Astrocyte (in vitro differentiated cells and primary cell): ENCODE data around the gene SPHK1.

Experiments
- EZH2 ChIP-seq: IDR thresholded peaks from 2 replicates; pipeline ENCODE4 v1.6.1; 2012; ENCODE audit warnings: mild to moderate bottlenecking, low read length, inconsistent platforms; ENCODE audit not compliant: insufficient read depth
- TF ChIP-seq, protein P1 (sequence below): IDR thresholded peaks from 2 replicates; pipeline ENCODE4 v1.5.1; 2011; ENCODE audit warnings: low read depth, mild to moderate bottlenecking, inconsistent platforms, low read length, moderate library complexity; ENCODE audit not compliant: insufficient read depth

- TF ChIP-seq, protein P1, sequence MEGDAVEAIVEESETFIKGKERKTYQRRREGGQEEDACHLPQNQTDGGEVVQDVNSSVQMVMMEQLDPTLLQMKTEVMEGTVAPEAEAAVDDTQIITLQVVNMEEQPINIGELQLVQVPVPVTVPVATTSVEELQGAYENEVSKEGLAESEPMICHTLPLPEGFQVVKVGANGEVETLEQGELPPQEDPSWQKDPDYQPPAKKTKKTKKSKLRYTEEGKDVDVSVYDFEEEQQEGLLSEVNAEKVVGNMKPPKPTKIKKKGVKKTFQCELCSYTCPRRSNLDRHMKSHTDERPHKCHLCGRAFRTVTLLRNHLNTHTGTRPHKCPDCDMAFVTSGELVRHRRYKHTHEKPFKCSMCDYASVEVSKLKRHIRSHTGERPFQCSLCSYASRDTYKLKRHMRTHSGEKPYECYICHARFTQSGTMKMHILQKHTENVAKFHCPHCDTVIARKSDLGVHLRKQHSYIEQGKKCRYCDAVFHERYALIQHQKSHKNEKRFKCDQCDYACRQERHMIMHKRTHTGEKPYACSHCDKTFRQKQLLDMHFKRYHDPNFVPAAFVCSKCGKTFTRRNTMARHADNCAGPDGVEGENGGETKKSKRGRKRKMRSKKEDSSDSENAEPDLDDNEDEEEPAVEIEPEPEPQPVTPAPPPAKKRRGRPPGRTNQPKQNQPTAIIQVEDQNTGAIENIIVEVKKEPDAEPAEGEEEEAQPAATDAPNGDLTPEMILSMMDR = no peak
- no peak for TF ChIP-seq EZH2
Measured at GRCh38 chr17:76369804-76370203, 14.6 kb upstream of the SPHK1 start.
